A549 (cell line): ENCODE data around the gene DOK6.
"Not testable (repeated sequence)": the region's sequence is repeated elsewhere in the genome, so short reads cannot be mapped to it uniquely, and the experiment has no call there.

ENCODE experiments used
- CTCF ChIP-seq: fragments of >200 bp; sonication (Bioruptor Twin); formaldehyde crosslinking; IDR thresholded peaks from 3 replicates; pipeline ENCODE4 v1.5.1; 2016
- EHMT2 ChIP-seq: fragments of 200-600 bp; sonication (generic); IDR thresholded peaks from 2 replicates; pipeline ENCODE4 v1.6.1; 2016; ENCODE audit warnings: antibody characterized with exemption, low read depth, mild to moderate bottlenecking, moderate library complexity
- EP300 ChIP-seq, 2 experiments: fragments of >200 bp; sonication (Bioruptor Twin); formaldehyde crosslinking; IDR thresholded peaks; 2 replicates in 1 of 2; 3 replicates in 1 of 2; pipeline ENCODE4 v1.6.1; 2016 to 2017
- JUN ChIP-seq, 2 experiments: fragments of >200 bp; sonication (Bioruptor Twin); formaldehyde crosslinking; IDR thresholded peaks; 2 replicates in 1 of 2; 3 replicates in 1 of 2; pipeline ENCODE4 v1.6.1; 2016 to 2017
- MAX ChIP-seq: IDR thresholded peaks from 2 replicates; pipeline ENCODE4 v1.6.1; 2012
- POLR2A ChIP-seq: IDR thresholded peaks from 2 replicates; pipeline ENCODE4 v1.6.1; 2012; ENCODE audit warnings: mild to moderate bottlenecking, low read length
- TFCP2L1 ChIP-seq: fragments of 250-450 bp; sonication (Bioruptor Pico); IDR thresholded peaks from 2 replicates; pipeline ENCODE4 v1.5.0; 2021; ENCODE audit warnings: mild to moderate bottlenecking

- TF ChIP-seq MAX; CTCF; EP300 (IDR thresholded peaks at IDR 0.05); EHMT2; POLR2A; JUN (IDR thresholded peaks at IDR 0.05); TFCP2L1 (CRISPR knock-in tag): not testable (repeated sequence)
These were observed 478.4 kb downstream of the DOK6 start for GRCh38 chr18:69879051-69879450.
